GM12878 (cell line): Measurements from ENCODE around the gene FOXP3. TPM values are rescaled to one million over a fixed set of nuclear protein-coding genes. Genes with fewer than 3 reads are reported as not detected.

ENCODE experiments used
- ATAC-seq: fragments of 200-7000 bp; cut with Tn5 transposase; 3 replicates; pipeline ENCODE4 v1.9.1; 2020; ENCODE audit warnings: mild to moderate bottlenecking, moderate library complexity
- BruUV-seq: library from RNA; stranded (reverse); fragments of 400-500 nt; replicated peaks from 2 replicates; lab custom pipeline; 2021; lab: Mats Ljungman, UMichigan
- CTCF ChIA-PET: fragments of 300-600 bp; sonication (Branson Sonifier 250); formaldehyde crosslinking; extraction: SDS; loops from one replicate; lab custom pipeline; 2021; ENCODE audit warnings: inconsistent platforms; lab: Yijun Ruan, JAX
- POLR2A ChIA-PET: fragments of 350-600 bp; formaldehyde crosslinking; extraction: SDS; loops from one replicate; lab custom pipeline; 2021; ENCODE audit warnings: inconsistent platforms; lab: Charles Lee
- RAD21 ChIA-PET: fragments of 300-600 bp; sonication (Branson Sonifier 250); formaldehyde crosslinking; loops from one replicate; lab custom pipeline; 2023; ENCODE audit warnings: antibody characterized with exemption; ENCODE audit not compliant: unreplicated experiment; lab: Charles Lee
- SMC1A ChIA-PET: fragments of 300-600 bp; sonication (Branson Sonifier 250); formaldehyde crosslinking; loops from one replicate; lab custom pipeline; 2023; ENCODE audit not compliant: unreplicated experiment, uncharacterized antibody; lab: Charles Lee
- DNase-seq: peaks from one replicate; pipeline ENCODE4 v3.0.0-alpha.2; 2011; ENCODE audit warnings: low read depth, low spot score
- FAIRE-seq: peaks from 3 replicates; lab custom pipeline; 2011; peaks lifted over from hg19 to GRCh38; lab: Jason Lieb, UNC
- H2AFZ ChIP-seq: 2 replicates; pipeline ENCODE4 v1.6.0; 2011; ENCODE audit warnings: low read depth, low read length, control low read depth; ENCODE audit not compliant: control insufficient read depth
- H3K27ac ChIP-seq: 2 replicates; pipeline ENCODE4 v1.5.1; 2011; ENCODE audit warnings: control low read depth; ENCODE audit not compliant: control insufficient read depth, insufficient read depth
- H3K27me3 ChIP-seq, 2 experiments: replicated peaks in 1 of 2; 2 replicates each; pipeline versions ENCODE4 v1.6.0 to v1.6.1; 2011; ENCODE audit warnings: low read length in 1 of 2; ENCODE audit not compliant: control insufficient read depth in 2 of 2, insufficient read depth in 2 of 2
- H3K36me3 ChIP-seq, 2 experiments: 2 replicates each; pipeline ENCODE4 v1.5.1; 2011; ENCODE audit warnings: low read length in 1 of 2; ENCODE audit not compliant: control insufficient read depth in 2 of 2, insufficient read depth in 2 of 2
- H3K4me1 ChIP-seq: 2 replicates; pipeline ENCODE4 v1.6.1; 2011; ENCODE audit warnings: mild to moderate bottlenecking, low read length, moderate library complexity, mixed read lengths; ENCODE audit not compliant: control insufficient read depth, insufficient read depth
- H3K4me2 ChIP-seq: 2 replicates; pipeline ENCODE4 v1.6.0; 2011; ENCODE audit warnings: control low read depth; ENCODE audit not compliant: control insufficient read depth, insufficient read depth
- H3K4me3 ChIP-seq: fragments of 200-600 bp; sonication (generic); 2 replicates; pipeline ENCODE4 v1.5.1; 2016
- H3K79me2 ChIP-seq: 2 replicates; pipeline ENCODE4 v1.6.0; 2011; ENCODE audit warnings: low read length; ENCODE audit not compliant: control insufficient read depth, insufficient read depth
- H3K9ac ChIP-seq: 2 replicates; pipeline ENCODE4 v1.8.0; 2011; ENCODE audit warnings: low read length, control low read depth, mixed read lengths; ENCODE audit not compliant: control insufficient read depth, insufficient read depth
- H3K9me3 ChIP-seq: replicated peaks from 3 replicates; pipeline ENCODE4 v1.5.1; 2011; ENCODE audit warnings: mild to moderate bottlenecking, low read length; ENCODE audit not compliant: control insufficient read depth, insufficient read depth
- H4K20me1 ChIP-seq: 2 replicates; pipeline ENCODE4 v1.6.0; 2011; ENCODE audit not compliant: control insufficient read depth, insufficient read depth
- BCL3 ChIP-seq: IDR thresholded peaks from 2 replicates; pipeline ENCODE4 v1.6.1; 2011; ENCODE audit warnings: borderline replicate concordance, low read depth, mild to moderate bottlenecking, moderate library complexity, low read length; ENCODE audit not compliant: insufficient read depth, poor library complexity, severe bottlenecking
- CHD2 ChIP-seq: IDR thresholded peaks from 2 replicates; pipeline ENCODE4 v1.6.1; 2011; ENCODE audit warnings: low read depth, low read length, improper control_type of control experiment, borderline replicate concordance
- CREM ChIP-seq: IDR thresholded peaks from 2 replicates; pipeline ENCODE4 v1.6.1; 2014; ENCODE audit warnings: antibody characterized with exemption, low read depth
- ELK1 ChIP-seq: IDR thresholded peaks from 2 replicates; pipeline ENCODE4 v1.6.1; 2012; ENCODE audit warnings: low read depth, low read length, improper control_type of control experiment
- HCFC1 ChIP-seq: fragments of 150-350 bp; IDR thresholded peaks from 2 replicates; pipeline ENCODE4 v1.6.1; 2014; ENCODE audit warnings: low read length
- KAT2A ChIP-seq: conservative IDR thresholded peaks from 2 replicates; pipeline ENCODE4 v1.6.1; 2011; ENCODE audit warnings: low read depth, low read length; ENCODE audit not compliant: control insufficient read depth
- NFYA ChIP-seq: IDR thresholded peaks from 2 replicates; pipeline ENCODE4 v1.6.1; 2011; ENCODE audit warnings: low read depth, mild to moderate bottlenecking, low read length, improper control_type of control experiment, borderline replicate concordance
- POLR2A ChIP-seq: IDR thresholded peaks from 2 replicates; pipeline ENCODE4 v1.6.1; 2011; ENCODE audit warnings: low read depth, mild to moderate bottlenecking, low read length
- POU2F2 ChIP-seq: IDR thresholded peaks from 3 replicates; pipeline ENCODE4 v1.6.1; 2011; ENCODE audit warnings: low read depth, mild to moderate bottlenecking, low read length, borderline replicate concordance
- TAF1 ChIP-seq: IDR thresholded peaks from 2 replicates; pipeline ENCODE4 v1.6.1; 2011; ENCODE audit warnings: mild to moderate bottlenecking, low read depth, low read length, borderline replicate concordance
- TCF12 ChIP-seq: IDR thresholded peaks from 2 replicates; pipeline ENCODE4 v1.6.1; 2011; ENCODE audit warnings: low read depth, mild to moderate bottlenecking, low read length
- USF2 ChIP-seq: IDR thresholded peaks from 2 replicates; pipeline ENCODE4 v1.6.1; 2011; ENCODE audit warnings: low read depth, low read length, improper control_type of control experiment, borderline replicate concordance
- WGBS: methylation state at CpG from one replicate; pipeline ENCODE4 v1.1.6; 2016; ENCODE audit warnings: low lambda C conversion rate; ENCODE audit not compliant: insufficient replicate concordance, insufficient coverage; ENCODE audit errors: missing lambda C conversion rate; 5-methylcytosine and 5-hydroxymethylcytosine counted together
- in situ Hi-C: fragments of 300-500 bp; cut with MboI; formaldehyde crosslinking; loops from 9 replicates; pipeline ENCODE4 v1.14.3; 2018; ENCODE audit warnings: mixed read lengths
- intact Hi-C: fragments of 100-400 bp; cut with micrococcal nuclease; formaldehyde crosslinking; loops from one replicate; pipeline ENCODE4 v1.14.2; 2022; ENCODE audit not compliant: unreplicated experiment
- polyA plus RNA-seq, 11 experiments: library from polyadenylated mRNA; depleted of rRNA in 4 of 11; unstranded in 6 of 11; stranded (reverse) in 5 of 11; fragments of >200 nt; fragmentation: Nextera tagmentation in 4 of 11; fragmentation: Illumina TruSeq in 1 of 11; extraction: Ambion mirVana in 4 of 11; extraction: Trizol in 1 of 11; gene quantifications; 1 replicate in 1 of 11; 2 replicates in 10 of 11; pipeline versions ENCODE4 v1.2.1 to v1.2.3, GENCODE V29; 2011 to 2016; ENCODE audit warnings: inconsistent platforms in 2 of 11, missing spikeins in 2 of 11, low read depth in 1 of 11
- total RNA-seq, 4 experiments: library from RNA; depleted of rRNA in 3 of 4; stranded (reverse); fragments of >200 nt in 3 of 4; fragmentation: Illumina TruSeq in 1 of 4; extraction: Trizol in 1 of 4; gene quantifications; 2 replicates each; pipeline versions ENCODE4 v1.2.1 to v1.2.3, GENCODE V29; 2013 to 2021

FOXP3 gene
- total and polyA plus RNA-seq, 10 of the 15 experiments (the other 5 are each of a cell fraction or from before 2014, with no cell fraction given), result 0.02 to 0.21 (median 0.08) TPM; not detected in 3

GRCh38 chrX:49312176-49312575, 47.7 kb upstream of the FOXP3 start:
- Histone ChIP-seq H3K4me2 (no peak overlapping the region), H3K27me3 (no peaks in the 10 kb centered on the region), H3K9me3 (no peaks in the 10 kb centered on the region), H3K36me3 (no peaks in the 10 kb centered on the region), H3K9ac (no peak overlapping the region), H4K20me1 (no peaks in the 10 kb centered on the region), H3K79me2 (no peaks in the 10 kb centered on the region), H3K27ac (no peak overlapping the region), H3K4me3 (no peak overlapping the region), H3K4me1 (peaks cover 5% of the 10 kb centered on the region), H2AFZ (no peak overlapping the region)
- FAIRE-seq (no peak), DNase-seq (no peak), ATAC-seq (no peak)
- in situ Hi-C loops (no loop called here), intact Hi-C loops (no loop called here)
- ChIA-PET CTCF (no interaction called here), SMC1A (no interaction called here), RAD21 (no interaction called here), POLR2A (no interaction called here)
- no peak for TF ChIP-seq POLR2A
- no peak for TF ChIP-seq TCF12
- TF ChIP-seq CHD2, result no peak
- TF ChIP-seq POU2F2, result no peak
- TF ChIP-seq NFYA, result no peak
- TF ChIP-seq ELK1, result no peak
- no peak for TF ChIP-seq KAT2A
- TF ChIP-seq BCL3, result no peak
- TF ChIP-seq TAF1, result no peak
- no peak for TF ChIP-seq USF2
- no peak for TF ChIP-seq HCFC1
- TF ChIP-seq CREM, result no peak
- 13% methylated on average over 2 of the region's 2 CpGs for WGBS
- BruUV-seq, result no TSS peak
